Prostate gland (tissue), 2 donors: ENCODE data around the gene WAC.

Experiments
- CTCF ChIP-seq, 4 experiments: fragments of 200-600 bp in 2 of 4; fragments of 450-650 bp in 2 of 4; sonication (generic) in 2 of 4; IDR thresholded peaks; 1 replicate in 3 of 4; 2 replicates in 1 of 4; pipeline ENCODE4 v1.5.1; 2016 to 2019; ENCODE audit warnings: antibody characterized with exemption in 4 of 4, mild to moderate bottlenecking in 2 of 4, moderate library complexity in 2 of 4
- POLR2AphosphoS5 ChIP-seq: sonication (generic); formaldehyde crosslinking; IDR thresholded peaks from one replicate; pipeline ENCODE4 v1.6.1; 2017; ENCODE audit warnings: antibody characterized with exemption

- TF ChIP-seq POLR2AphosphoS5 (no peak), CTCF (IDR thresholded peaks at IDR 0.05) (no peak)
Measured at GRCh38 chr10:28578454-28578853, 45.5 kb downstream of the WAC start.
